ENCODE data around the gene ACADVL.

- TF ChIP-seq, protein P1, sequence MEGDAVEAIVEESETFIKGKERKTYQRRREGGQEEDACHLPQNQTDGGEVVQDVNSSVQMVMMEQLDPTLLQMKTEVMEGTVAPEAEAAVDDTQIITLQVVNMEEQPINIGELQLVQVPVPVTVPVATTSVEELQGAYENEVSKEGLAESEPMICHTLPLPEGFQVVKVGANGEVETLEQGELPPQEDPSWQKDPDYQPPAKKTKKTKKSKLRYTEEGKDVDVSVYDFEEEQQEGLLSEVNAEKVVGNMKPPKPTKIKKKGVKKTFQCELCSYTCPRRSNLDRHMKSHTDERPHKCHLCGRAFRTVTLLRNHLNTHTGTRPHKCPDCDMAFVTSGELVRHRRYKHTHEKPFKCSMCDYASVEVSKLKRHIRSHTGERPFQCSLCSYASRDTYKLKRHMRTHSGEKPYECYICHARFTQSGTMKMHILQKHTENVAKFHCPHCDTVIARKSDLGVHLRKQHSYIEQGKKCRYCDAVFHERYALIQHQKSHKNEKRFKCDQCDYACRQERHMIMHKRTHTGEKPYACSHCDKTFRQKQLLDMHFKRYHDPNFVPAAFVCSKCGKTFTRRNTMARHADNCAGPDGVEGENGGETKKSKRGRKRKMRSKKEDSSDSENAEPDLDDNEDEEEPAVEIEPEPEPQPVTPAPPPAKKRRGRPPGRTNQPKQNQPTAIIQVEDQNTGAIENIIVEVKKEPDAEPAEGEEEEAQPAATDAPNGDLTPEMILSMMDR (IDR thresholded peaks at IDR 0.05; ENCODE audit: insufficient read depth, low read depth, low read length), result no peak
- TF ChIP-seq EZH2 (IDR thresholded peaks at IDR 0.05; ENCODE audit: insufficient read depth, low read length), result no peak
Observed at GRCh38 chr17:7260151-7260550, 40.4 kb downstream of the ACADVL start.

Data from astrocyte (in vitro differentiated cells and primary cell).